Measurements from ENCODE around the gene NSMCE4A.
"Not testable (repeated sequence)": the region's sequence is repeated elsewhere in the genome, so short reads cannot be mapped to it uniquely, and the experiment has no call there.

Gene NSMCE4A, protein sequence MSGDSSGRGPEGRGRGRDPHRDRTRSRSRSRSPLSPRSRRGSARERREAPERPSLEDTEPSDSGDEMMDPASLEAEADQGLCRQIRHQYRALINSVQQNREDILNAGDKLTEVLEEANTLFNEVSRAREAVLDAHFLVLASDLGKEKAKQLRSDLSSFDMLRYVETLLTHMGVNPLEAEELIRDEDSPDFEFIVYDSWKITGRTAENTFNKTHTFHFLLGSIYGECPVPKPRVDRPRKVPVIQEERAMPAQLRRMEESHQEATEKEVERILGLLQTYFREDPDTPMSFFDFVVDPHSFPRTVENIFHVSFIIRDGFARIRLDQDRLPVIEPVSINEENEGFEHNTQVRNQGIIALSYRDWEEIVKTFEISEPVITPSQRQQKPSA

GRCh38 chr10:121974535-121975294 lies at the start of gene NSMCE4A:
Gene NSMCE4A, minus strand, starts transcription at chr10:121975217. Its CDS starts 52 bp downstream, at chr10:121975165.
- DNase-seq (ENCODE audit: low read depth in 2 of 2, low spot score in 1 of 2) = peak; percentile 28 to 46

- not testable (repeated sequence) for DNase-seq (ENCODE audit: low read depth in 2 of 2, low spot score in 1 of 2)
These were observed 48.2 kb upstream of the NSMCE4A start for GRCh38 chr10:122023257-122023656.

GRCh38 chr10:122022276-122022675 lies 47.3 kb upstream of the NSMCE4A start:
- no peak for DNase-seq (ENCODE audit: low read depth in 2 of 2, low spot score in 1 of 2)

- no peak for DNase-seq (ENCODE audit: low read depth in 2 of 2, low spot score in 1 of 2)
These were observed 46.8 kb upstream of the NSMCE4A start for GRCh38 chr10:122021828-122022227.

DNA sequence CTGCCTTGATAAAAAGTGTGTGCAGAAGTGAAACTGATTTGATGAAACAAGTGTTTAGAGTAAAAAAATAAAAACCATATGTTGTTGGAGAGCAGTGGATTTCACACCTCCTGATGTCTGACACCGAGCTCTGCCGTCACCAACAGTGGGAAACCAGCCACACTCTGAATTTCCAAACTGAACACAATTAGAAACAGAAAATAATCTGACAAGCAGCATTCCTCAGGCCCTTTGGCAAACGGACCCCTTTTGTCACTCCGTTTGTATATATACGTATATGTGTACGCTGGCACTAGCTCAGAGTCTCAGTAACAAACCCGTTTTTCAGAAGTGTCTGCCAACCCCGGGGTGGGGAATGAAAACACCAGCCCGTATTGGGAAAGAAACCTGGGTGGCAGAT lies 46.4 kb upstream of the NSMCE4A start:
- DNase-seq (ENCODE audit: low read depth in 2 of 2, low spot score in 1 of 2) = no peak

DNA sequence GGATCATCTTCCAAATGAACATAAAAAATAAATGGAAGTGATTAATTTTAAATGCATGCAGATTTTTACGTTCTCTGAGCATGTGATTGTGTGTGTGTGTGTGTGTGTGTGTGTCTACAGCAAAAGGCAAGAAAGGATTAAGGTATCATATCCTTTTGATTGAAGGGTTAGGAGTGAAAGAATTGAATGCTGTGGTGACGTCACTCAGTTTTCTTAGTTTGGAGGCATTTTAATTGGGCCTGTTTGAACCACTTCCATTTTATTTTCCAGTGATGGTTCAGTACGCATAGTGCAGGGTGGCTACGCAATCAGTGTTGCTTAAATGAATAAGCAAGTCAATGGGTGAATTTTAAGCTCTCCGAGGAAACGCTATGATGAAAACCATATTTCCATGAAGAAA lies 45.2 kb upstream of the NSMCE4A start:
- DNase-seq (ENCODE audit: low read depth in 2 of 2, low spot score in 1 of 2) = no peak

DNA sequence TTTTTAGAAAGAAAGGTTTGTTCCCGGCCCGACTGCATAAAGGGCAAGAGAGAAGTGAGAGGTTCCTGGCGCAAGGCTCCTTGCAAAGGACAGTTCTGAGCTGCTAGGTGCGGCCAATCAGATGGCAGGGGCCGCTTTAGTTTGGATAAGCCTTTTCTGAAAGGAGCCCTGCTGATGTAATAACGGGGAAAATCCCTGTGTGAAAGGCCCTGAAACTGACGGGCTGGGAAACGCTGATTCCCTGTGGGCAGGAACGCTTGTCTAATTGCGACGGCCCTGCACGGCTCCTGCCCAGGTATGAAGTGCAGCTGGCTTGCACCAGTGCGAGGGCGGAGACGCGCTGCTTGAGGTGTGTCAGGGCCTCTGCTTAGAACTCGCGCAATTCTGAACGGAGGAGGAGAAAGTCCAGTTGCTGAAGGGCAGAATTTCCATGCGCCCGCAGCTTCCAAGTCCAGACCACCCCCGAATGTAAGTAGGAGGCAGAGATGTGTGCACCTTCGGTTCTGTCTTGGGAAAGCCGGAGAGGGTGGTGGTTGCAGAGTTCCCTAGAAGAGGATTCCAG lies 44.5 kb upstream of the NSMCE4A start:
- no peak for DNase-seq (ENCODE audit: low read depth in 2 of 2, low spot score in 1 of 2)

- DNase-seq (ENCODE audit: low read depth in 2 of 2, low spot score in 1 of 2) = no peak
These were observed 44.0 kb upstream of the NSMCE4A start for GRCh38 chr10:122018951-122019413.

DNA sequence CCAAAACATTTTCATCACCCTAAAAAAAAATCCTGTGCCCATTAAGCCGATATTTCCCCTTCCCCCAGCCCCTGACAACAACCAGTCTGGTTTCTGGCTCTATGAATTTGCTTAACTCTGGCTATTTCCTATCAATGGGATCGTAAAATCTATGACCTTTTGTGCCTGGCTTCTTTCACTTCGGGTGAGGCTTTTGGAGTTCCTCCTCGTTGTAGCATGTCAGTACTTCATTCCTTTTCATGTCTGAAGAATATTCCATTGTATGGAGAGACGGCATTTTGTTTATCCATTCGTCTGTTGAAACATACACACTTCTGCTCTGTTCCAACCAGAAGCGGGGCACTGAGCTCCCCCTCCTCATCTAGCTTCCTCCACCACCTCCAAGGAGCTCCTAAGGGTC lies 43.5 kb upstream of the NSMCE4A start:
- no peak for DNase-seq (ENCODE audit: low read depth in 2 of 2, low spot score in 1 of 2)

GRCh38 chr10:122017926-122018325 lies 42.9 kb upstream of the NSMCE4A start:
- DNase-seq (ENCODE audit: low read depth in 2 of 2, low spot score in 1 of 2) = not testable (repeated sequence)

GRCh38 chr10:122014652-122015248 lies 39.7 kb upstream of the NSMCE4A start:
- DNase-seq (ENCODE audit: low read depth in 2 of 2, low spot score in 1 of 2) = no peak

GRCh38 chr10:122013311-122013780 lies 38.3 kb upstream of the NSMCE4A start:
- no peak for DNase-seq (ENCODE audit: low read depth in 2 of 2, low spot score in 1 of 2)

DNA sequence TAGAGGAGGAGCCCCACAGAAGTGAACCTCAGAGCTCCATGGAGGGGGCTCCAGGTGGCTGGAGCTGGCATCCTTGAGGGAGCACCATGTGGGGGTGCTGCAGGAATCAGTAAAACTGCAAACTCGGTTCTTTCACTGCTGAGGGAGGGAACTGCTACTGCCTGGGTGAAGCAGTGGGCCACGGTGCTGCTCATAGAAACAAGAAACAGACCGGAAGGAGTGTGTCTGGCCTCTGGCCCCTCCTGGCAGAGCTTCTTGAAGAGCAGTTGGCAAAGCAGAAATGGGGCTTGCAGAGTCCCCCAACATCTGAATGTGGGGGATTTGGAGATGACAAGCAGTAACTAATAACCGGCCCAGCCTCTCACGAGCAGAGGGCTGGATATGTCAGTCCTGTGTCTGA lies 37.7 kb upstream of the NSMCE4A start:
- DNase-seq (ENCODE audit: low read depth in 2 of 2, low spot score in 1 of 2) = no peak

DNA sequence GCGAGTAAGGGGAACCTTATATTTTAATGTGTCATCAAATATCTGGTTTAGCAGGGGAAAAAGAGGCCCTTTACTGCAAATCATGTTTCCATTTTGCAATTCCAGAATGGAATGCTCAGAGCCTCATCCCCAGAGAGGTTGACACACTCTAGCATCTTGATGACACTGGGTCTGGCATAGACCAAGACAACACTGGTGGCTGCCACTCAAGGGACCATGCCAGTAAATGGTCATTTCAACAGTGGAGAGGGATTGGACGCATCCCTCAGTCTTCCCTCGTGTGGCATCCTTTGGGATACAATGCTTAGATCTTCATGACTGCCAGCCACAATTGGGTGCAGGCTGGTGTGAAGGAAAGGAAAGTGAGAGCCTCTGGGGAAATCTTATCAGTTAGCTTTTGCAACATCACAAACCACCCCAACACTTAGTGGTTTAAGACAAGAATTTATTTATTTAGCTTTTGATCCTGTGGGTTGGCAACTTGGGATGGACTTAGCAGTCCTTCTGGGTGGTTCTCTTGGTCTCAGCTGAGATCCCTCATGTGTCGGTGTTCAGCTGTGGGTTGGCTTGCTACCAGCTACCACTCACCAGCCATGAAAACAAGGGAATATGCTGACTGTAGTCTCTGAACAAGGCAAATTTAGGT lies 35.5 kb upstream of the NSMCE4A start:
- no peak for DNase-seq (ENCODE audit: low read depth in 2 of 2, low spot score in 1 of 2)

- no peak for DNase-seq (ENCODE audit: low read depth in 2 of 2, low spot score in 1 of 2)
These were observed 32.4 kb upstream of the NSMCE4A start for GRCh38 chr10:122007415-122007814.

DNA sequence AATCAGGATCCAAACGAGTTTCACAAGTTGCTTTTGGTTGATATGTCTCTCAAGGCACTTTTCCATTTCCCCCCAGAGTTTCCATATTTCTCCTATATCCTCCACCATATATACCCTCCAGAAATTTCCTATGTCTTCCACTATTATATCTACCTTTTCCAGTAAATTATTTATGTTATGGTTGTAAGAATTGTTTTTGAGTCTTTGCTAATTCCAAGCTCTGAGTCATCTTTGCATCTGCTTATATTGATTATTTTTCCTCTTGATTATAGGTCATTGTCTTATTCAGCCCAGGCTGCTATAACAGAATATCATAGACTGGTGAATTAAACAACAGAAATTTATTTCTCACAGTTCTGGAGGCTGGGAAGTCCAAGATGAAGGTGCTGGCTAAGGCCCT lies 26.7 kb upstream of the NSMCE4A start:
- DNase-seq (ENCODE audit: low read depth in 2 of 2, low spot score in 1 of 2) = no peak

DNA sequence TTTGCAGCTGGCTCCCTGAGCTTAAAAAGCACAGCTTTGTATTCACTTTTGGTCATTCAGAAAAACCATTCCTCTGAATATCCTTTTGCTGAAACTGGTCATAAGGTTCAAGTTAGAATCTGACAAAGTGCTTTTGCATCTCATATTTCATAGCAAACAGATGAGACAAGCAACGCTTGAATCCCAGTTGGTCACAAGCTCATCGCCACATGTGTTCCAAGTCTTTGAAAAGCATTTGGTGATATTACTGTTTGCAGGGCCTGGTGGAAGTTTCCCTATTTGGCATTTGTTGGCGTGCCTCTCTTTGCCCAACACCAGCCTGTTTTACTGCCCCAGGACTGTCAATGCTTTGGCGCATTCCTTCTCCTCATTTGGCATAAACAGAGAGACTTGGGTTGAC lies 24.3 kb upstream of the NSMCE4A start:
- DNase-seq (ENCODE audit: low read depth in 2 of 2, low spot score in 1 of 2) = no peak

- no peak for DNase-seq (ENCODE audit: low read depth in 2 of 2, low spot score in 1 of 2)
These were observed 23.4 kb upstream of the NSMCE4A start for GRCh38 chr10:121998462-121998861.

DNA sequence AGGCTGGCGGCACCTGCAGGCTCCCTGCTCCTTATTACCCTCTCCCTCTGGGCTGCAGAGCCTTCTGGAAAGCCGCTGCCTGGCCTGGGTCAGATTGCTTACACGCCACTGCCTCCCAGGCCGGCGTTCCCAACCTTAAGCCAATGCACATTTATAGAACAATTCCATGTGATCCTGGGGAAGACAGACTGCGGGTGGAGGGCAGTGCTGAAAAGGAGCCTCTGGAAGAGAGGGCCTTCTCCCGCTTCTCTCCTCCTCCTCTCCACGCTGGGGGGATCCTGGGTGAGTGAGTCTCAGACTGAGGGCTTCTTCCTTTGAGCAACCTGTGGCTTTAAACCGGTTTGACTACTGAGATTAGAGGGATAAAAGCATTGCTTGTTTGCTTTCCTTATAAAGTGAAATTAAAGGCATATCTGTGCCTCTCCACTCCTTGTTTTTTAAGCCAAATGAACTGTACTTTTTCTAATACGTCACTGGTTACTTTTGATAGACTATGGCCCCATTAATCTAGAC lies 19.5 kb upstream of the NSMCE4A start:
- no peak for DNase-seq (ENCODE audit: low read depth in 2 of 2, low spot score in 1 of 2)

- not testable (repeated sequence) for DNase-seq (ENCODE audit: low read depth in 2 of 2, low spot score in 1 of 2)
These were observed 16.7 kb upstream of the NSMCE4A start for GRCh38 chr10:121991727-121992126.
